ENCODE data around the gene SMO.

SMO gene

GRCh38 chr7:129188892-129189660 lies 643 bp downstream of the SMO start:
- TF ChIP-seq GATA2 (IDR thresholded peaks at IDR 0.05; ENCODE audit: low read depth, low read length), result no peak
- no peak for TF ChIP-seq GATA3 (IDR thresholded peaks at IDR 0.05; ENCODE audit: low read depth, low read length)

GRCh38 chr7:129189661-129190310 lies 1.4 kb downstream of the SMO start:
- no peak for TF ChIP-seq GATA3 (IDR thresholded peaks at IDR 0.05; ENCODE audit: low read depth, low read length)

- no peak for TF ChIP-seq GATA2 (IDR thresholded peaks at IDR 0.05; ENCODE audit: low read depth, low read length)
- no peak for TF ChIP-seq GATA3 (IDR thresholded peaks at IDR 0.05; ENCODE audit: low read depth, low read length)
Observed at GRCh38 chr7:129191272-129191671, 2.8 kb downstream of the SMO start.

GRCh38 chr7:129193892-129194291 lies 5.5 kb downstream of the SMO start:
- TF ChIP-seq GATA2 (IDR thresholded peaks at IDR 0.05; ENCODE audit: low read depth, low read length) (no peak), GATA3 (IDR thresholded peaks at IDR 0.05; ENCODE audit: low read depth, low read length) (no peak)

GRCh38 chr7:129197771-129198170 lies 9.3 kb downstream of the SMO start:
- TF ChIP-seq GATA2 (IDR thresholded peaks at IDR 0.05; ENCODE audit: low read depth, low read length) (no peak), GATA3 (IDR thresholded peaks at IDR 0.05; ENCODE audit: low read depth, low read length) (no peak)

- no peak for TF ChIP-seq GATA3 (IDR thresholded peaks at IDR 0.05; ENCODE audit: low read depth, low read length)
- TF ChIP-seq GATA2 (IDR thresholded peaks at IDR 0.05; ENCODE audit: low read depth, low read length), result no peak
Observed at GRCh38 chr7:129199406-129199805, 11.0 kb downstream of the SMO start.

- no peak for TF ChIP-seq GATA2 (IDR thresholded peaks at IDR 0.05; ENCODE audit: low read depth, low read length)
- TF ChIP-seq GATA3 (IDR thresholded peaks at IDR 0.05; ENCODE audit: low read depth, low read length), result no peak
Observed at GRCh38 chr7:129202058-129202777, 13.8 kb downstream of the SMO start.

GRCh38 chr7:129203050-129203741 lies 14.8 kb downstream of the SMO start:
- no peak for TF ChIP-seq GATA2 (IDR thresholded peaks at IDR 0.05; ENCODE audit: low read depth, low read length)
- no peak for TF ChIP-seq GATA3 (IDR thresholded peaks at IDR 0.05; ENCODE audit: low read depth, low read length)

- TF ChIP-seq GATA3 (IDR thresholded peaks at IDR 0.05; ENCODE audit: low read depth, low read length) (no peak), GATA2 (IDR thresholded peaks at IDR 0.05; ENCODE audit: low read depth, low read length) (no peak)
Observed at GRCh38 chr7:129205126-129205818, 16.8 kb downstream of the SMO start.

- TF ChIP-seq GATA2 (IDR thresholded peaks at IDR 0.05; ENCODE audit: low read depth, low read length) (no peak), GATA3 (IDR thresholded peaks at IDR 0.05; ENCODE audit: low read depth, low read length) (no peak)
Observed at GRCh38 chr7:129205987-129206785, 17.8 kb downstream of the SMO start.

GRCh38 chr7:129208667-129209066 lies 20.2 kb downstream of the SMO start:
- no peak for TF ChIP-seq GATA3 (IDR thresholded peaks at IDR 0.05; ENCODE audit: low read depth, low read length)
- no peak for TF ChIP-seq GATA2 (IDR thresholded peaks at IDR 0.05; ENCODE audit: low read depth, low read length)

- no peak for TF ChIP-seq GATA2 (IDR thresholded peaks at IDR 0.05; ENCODE audit: low read depth, low read length)
- no peak for TF ChIP-seq GATA3 (IDR thresholded peaks at IDR 0.05; ENCODE audit: low read depth, low read length)
Observed at GRCh38 chr7:129209067-129209926, 20.9 kb downstream of the SMO start.
